NOMO-1 treated with dmso at 0.1 percent for 144 hours (cell line): ENCODE measurements around the gene RNF126.
A peak's percentile ranks its signal among the peaks of the same experiment; 100 is the strongest.

Experiments used
- DNase-seq: peaks from one replicate; lab custom pipeline; 2025; ENCODE audit not compliant: unreplicated experiment; lab: John Stamatoyannopoulos, UW

Gene RNF126

GRCh38 chr19:664913-665443 is 2.0 kb upstream of the RNF126 start:
- DNase-seq, result peak; percentile 57

- no peak for DNase-seq
These were observed 686 bp upstream of the RNF126 start for GRCh38 chr19:663682-664117.

- DNase-seq, result peak; percentile 32
These were observed 630 bp downstream of the RNF126 start for GRCh38 chr19:662207-662961.

- DNase-seq, result no peak
These were observed 1.4 kb downstream of the RNF126 start for GRCh38 chr19:661427-662196.

GRCh38 chr19:660793-661426 is 2.1 kb downstream of the RNF126 start:
- no peak for DNase-seq

GRCh38 chr19:658916-659839 is 3.8 kb downstream of the RNF126 start:
- DNase-seq, result no peak

GRCh38 chr19:658059-658839 is 4.8 kb downstream of the RNF126 start:
- DNase-seq, result no peak

GRCh38 chr19:657611-658010 is 5.4 kb downstream of the RNF126 start:
- DNase-seq, result no peak

- DNase-seq, result no peak
These were observed 6.1 kb downstream of the RNF126 start for GRCh38 chr19:656751-657559.

- DNase-seq, result no peak
These were observed 7.3 kb downstream of the RNF126 start for GRCh38 chr19:655691-656090.

GRCh38 chr19:653425-653824 is 9.6 kb downstream of the RNF126 start:
- DNase-seq, result no peak

GRCh38 chr19:652467-653389 is 10.3 kb downstream of the RNF126 start:
- DNase-seq, result no peak

- no peak for DNase-seq
These were observed 11.0 kb downstream of the RNF126 start for GRCh38 chr19:651991-652390.

- no peak for DNase-seq
These were observed 11.7 kb downstream of the RNF126 start for GRCh38 chr19:651114-651818.

- DNase-seq, result no peak
These were observed 12.9 kb downstream of the RNF126 start for GRCh38 chr19:650121-650520.

- no peak for DNase-seq
These were observed 13.9 kb downstream of the RNF126 start for GRCh38 chr19:648904-649801.
